Inferior parietal cortex (tissue), 1 donor: ENCODE results near the gene AKNA.
A peak's percentile ranks its signal among the peaks of the same experiment; 100 is the strongest.

ENCODE experiments used
- DNase-seq: peaks from one replicate; pipeline ENCODE4 v3.0.0-alpha.2; 2016; ENCODE audit errors: extremely low spot score

The AKNA gene

DNA sequence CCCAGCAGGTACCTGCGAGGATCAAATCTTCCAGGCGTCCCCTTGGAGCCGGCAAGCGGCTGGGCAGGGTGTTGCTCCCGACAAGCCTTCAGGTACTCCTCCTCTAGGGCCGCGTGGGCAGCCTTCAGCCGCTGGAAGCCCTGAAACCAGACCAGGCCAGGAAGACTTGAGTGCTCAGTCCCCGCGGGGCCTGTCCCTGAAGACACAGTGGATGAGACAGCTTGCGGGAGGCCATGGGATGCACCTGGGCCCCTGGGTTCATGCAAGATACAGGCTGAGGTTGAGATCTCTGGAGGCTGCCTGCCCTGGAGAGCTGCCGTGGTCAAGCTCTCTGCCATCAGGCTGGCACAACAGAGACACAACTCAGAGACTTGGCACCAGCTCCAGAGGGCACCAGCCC, 25.4 kb downstream of the AKNA start:
- DNase-seq = no peak

DNA sequence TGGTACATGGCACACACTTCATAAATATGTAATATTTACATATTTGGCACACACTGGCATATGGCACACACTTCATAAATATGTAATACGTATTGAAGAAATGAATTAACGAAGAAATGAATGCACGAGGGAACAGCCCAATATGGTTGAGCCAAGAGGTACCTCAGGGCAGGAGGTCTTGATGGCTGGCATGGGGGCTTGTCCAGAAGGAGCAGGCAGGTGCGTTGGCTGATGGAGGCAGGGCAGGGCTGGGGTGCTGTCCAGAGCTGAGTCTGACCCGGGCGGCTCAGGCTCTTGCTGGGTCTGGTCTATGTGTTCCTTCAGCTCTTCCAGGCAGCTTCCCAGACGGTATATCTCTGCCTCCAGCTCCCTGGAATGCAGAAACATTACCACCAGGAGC, 26.2 kb downstream of the AKNA start:
- DNase-seq = no peak

DNA sequence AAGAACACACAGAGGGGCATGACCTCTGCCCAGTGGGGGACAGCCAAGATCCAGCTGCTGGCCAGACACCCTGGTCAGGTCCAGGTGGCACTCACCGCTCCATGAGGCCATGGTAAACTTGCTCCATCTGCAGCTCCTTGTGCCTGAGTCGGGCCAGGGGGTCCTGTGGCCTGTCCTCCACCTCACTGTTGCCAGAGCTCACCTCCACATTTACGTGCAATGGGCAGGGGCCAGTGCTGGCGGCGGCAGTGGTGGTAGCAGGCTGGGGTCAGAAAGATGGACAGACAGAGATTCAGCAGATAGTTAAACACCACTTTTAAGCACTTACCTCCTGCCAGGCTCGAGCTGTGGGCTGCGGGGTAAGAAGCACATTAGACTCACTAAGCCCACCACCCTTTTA, 28.0 kb downstream of the AKNA start:
- no peak for DNase-seq

DNA sequence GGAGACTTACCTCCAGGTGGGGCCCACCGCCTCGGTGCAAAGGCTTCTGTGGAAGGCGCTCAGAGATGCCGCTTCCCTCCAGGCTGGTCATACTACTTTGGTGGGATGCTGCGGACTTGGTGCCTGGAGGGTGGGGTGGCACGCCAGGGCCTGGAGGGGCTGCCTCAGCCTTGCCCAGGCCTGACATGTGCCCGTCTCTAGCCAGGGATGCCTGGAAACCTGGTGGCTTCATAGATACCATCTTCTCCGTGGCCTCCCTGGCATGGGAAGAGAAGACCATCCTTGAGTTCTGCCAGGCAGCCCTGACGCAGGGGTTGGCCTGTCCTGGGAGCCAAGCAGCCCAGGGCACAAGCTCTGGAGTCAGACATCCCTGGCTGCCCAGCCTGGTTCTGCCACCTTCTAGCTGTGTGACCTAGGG, 29.9 kb downstream of the AKNA start:
- no peak for DNase-seq

DNA sequence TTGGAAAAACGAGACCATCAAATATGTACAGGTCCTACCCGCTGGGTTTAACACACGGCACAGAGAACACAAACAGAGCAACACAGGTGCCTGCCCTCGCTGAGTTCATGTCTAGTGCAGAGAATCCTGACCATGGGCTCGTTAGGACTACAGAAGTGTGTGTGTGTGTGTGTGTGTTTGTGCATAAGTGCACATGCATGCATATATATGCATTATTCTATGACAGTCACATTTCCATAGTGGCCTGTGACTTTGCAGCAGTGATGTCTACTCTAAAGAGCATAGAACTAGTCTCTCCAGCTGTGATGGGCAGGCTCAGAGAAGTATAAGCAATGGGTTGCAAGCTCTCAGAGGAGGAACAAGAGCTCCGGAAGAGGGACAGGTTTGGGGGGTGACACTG, 30.4 kb downstream of the AKNA start:
- no peak for DNase-seq

DNA sequence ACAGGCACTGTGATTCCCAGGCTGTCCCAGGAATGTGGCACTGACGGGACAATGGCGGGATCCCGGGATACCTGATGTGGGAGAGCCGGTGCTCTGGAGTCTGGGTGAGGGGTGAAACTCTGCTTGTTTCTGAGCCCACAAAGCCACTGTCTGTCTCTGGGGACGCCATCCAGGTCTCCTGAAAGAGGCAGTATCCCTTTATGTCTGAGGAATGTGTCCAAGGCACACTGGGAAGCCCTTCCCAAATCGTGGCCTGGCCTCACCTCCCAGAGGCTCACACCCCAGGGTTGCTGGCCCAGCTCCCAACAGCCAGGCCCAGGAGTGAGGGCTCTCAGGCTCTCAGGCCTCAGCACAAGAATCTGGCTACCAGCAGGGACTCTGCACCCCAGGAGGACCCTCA, 31.0 kb downstream of the AKNA start:
- DNase-seq = no peak

DNA sequence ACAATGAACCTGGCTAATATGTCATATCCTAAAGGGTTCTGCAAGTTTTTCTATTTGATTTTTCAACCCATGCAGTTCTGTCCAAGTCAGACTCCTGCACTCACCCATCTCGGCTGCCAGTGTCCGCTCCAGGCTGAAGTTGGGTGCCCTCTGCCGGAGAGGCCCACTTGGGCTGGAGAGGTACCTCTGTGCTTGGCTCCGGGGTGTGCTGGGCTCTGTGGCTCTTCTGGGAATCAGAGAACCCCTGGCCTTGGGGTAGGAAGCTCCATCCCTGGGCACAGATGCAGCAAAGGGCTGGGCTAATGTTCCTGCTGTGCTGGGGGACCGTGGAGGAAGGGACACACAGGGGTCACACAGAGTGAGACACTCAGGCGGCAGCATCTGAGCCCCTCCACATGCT, 32.0 kb downstream of the AKNA start:
- no peak for DNase-seq

DNA sequence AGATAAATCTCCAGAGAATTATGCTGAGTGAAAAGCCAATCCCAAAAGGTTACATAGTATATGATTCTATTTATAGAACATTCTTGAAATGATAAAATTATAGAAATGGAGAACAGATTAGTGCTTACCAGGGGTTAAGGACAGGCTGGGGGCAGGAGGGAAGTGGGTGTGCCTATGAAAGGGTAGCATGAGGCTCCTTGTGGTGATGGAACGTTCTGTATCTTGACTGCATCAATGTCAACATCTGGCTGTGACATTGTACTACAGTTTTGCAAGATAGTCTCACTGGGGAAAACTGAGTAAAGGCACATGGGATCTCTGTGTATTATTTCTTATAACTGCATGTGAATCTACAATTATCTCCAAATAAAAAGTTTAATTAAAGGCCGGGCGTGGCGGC, 35.9 kb downstream of the AKNA start:
- no peak for DNase-seq

DNA sequence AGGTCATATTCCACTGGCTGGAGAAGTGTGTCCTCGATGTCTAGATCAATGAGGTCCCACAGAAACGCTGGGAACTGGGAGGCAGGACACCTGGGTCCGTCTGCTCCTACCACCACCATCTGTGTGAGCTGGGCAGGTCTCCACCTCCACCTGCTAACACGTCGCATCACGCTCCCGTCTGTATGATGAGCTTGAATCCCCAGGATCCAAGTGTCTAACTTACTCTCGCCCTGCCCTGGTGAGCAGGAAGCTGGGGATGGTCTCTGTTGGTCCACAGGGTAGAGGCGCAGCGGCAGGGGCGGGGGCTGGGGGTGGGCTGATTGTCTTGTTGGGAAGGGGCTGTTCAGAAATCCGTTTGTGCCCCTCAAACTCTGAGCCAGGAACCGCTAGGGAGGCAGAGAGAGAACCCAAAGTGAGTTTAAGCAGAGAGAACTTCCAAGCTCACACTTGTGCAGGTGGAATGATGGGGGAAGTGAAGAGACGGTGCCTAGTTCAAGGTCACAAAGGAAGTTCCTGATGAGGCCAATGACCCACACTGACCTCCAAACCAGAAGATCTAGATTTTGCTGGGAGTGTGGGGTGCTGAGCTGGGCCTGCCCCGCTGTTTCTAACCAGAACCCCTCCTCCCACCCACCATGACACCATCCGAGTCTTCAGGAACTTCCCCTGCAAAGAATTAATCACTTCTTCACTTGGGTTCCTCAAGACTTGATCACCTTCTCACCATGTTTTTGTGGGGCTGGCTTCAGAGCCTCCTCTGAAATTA, 37.0 kb downstream of the AKNA start:
- no peak for DNase-seq

DNA sequence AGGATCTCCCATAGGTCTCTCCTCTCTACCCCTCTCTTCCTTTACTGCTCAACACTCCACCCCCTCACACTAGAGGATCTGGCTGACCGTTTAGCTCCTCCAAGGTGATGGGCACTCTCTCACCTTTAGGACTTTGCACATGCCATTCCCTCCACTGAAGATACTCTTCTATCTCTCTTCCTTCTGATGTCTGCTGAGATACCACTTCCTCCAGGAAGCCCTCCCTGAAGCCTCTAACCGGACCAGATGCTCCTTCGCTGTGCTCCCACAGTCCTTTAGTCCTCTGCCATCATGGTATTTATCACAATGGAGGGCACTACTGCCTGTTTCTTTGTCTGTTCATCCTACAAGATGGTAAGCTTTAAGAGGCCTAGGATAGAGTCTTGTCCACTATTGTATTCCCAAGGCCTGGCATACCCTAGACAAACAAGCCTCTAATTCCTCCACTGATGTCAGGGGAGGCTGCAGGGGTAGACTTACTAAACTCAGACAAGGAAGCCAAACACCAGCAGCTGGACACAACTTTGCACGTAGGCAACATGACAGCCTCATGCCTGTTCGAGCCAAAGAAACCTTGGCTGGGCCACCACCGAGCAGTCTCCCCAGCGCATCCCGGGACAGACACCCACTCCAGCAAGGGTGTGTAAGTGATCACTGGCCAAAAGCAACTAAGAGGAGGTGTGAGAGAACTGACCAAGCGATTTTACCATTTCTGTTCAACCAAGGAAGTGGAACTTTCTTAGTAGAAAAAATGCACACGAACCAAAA, 37.9 kb downstream of the AKNA start:
- DNase-seq = no peak

DNA sequence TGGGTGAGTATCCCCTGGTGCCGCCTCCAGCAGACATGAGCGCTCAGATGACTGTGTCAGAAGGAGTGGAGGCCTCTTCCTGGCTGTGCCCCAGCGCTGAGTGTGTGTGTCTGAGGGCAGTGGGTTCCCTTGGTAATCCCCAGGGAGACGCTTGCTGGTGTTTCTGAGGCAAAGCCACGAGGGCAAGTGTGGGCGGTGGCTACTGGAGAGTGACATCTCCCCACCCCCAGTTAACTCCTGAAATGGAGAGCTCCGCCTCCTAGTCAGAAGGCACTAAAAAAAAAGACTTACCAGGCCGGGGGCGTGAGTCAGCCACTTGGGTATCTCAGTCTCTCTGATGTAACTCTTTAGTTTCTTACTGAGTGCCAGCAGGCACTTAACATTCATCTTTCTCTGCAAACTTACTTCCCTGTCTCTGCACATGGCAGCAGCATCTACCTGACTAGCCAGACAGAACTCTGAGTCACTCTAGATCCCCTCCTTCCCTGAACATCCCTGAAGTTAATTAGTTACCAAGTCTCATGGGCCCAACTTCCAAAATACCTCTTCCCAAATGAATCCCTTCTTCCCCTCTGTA, 38.8 kb downstream of the AKNA start:
- peak; percentile 47 for DNase-seq

DNA sequence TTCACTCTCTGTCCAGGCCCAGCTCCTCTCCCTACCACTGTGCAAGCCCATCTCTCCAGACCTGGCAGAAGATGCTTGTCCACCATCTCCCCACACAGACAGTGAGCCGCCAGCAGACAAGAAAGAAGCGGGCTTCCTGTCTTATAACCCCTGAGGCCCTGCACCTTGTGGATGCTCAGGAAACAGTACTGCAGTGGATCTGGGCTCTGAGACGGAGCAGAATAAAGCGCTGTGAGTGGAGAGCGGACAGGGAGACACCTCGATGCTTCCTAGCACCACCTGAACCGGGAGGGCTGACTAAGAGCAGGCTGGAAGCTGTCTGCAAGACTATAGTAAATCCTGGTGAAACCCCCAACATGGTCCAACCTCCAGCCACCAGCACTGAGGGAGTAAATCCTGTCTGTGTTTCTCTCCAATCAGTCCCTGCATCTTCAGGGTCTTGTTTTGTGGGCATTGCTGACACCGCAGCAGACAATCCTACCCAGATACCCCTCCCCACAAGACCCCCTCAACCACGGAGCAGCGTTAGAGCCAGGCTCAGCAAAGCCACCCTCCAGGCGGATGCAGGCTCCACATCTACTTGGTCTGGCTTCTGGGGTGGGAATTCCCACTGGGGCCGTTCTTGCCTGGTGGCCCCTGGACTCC, 39.4 kb downstream of the AKNA start:
- no peak for DNase-seq

DNA sequence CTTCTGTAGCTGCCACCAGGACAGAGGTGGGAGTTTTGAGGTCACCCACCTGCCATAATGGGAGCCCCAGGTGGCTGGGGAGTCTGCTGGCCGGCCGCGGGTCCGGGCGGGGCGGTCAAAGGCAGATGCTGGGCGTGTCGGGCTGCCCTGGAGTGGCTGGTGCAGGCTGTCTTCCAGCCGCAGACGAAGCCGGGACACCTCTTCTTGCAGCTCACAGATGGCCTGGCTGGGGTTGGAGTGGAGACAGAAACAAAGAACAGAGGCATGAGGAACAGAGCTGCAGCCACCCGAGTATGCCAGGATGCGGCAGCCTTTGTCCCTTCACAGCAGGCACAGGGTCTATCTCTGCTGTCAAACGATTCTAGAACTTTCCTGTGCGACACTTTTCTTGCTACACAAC, 40.1 kb downstream of the AKNA start:
- DNase-seq = peak; percentile 66

DNA sequence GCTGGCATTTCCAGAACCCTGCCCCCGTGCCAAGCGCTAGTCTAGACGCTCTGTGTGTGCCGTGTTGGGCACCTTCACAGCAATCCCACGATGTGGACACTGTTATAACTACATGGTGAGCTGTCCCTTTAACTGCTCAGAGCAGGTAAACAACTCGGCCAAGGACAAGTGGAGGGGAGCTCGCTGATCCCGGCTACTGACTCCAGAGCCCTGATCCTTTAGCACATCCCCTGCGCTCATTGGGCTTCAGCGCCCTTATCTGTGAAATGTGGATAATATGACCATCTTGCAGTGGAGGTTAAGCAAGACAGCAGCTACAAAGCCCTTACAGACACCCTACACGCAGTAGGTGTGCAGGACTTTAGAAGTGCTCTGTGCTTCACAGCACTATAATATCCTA, 41.6 kb downstream of the AKNA start:
- no peak for DNase-seq

DNA sequence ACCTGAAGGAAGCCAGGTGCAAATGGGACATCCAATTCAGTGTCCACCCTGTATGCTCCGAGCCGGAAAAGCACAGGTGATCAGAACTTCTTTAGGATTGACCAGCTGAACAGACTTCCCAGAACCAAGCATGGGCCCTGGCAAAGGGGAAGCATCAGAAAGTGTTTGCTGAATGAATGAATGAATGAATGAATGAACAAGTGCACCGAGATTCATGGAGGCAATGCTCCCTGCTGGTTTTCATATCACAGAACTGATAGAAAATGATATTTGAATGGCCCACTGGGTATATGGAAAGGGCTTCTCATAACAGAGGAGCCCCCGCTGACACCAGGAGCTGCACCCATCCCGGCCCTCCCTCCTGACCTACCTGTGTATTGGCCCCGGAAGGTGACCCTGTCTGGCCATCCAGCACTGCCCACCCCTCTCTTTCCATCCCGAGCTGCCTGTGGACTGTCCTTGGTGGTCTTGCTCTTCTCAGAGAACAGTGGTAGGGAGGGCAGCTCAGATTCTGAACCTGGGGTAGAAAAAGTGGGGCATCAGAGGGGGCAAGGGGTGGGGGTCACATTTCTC, 42.2 kb downstream of the AKNA start:
- DNase-seq = no peak

DNA sequence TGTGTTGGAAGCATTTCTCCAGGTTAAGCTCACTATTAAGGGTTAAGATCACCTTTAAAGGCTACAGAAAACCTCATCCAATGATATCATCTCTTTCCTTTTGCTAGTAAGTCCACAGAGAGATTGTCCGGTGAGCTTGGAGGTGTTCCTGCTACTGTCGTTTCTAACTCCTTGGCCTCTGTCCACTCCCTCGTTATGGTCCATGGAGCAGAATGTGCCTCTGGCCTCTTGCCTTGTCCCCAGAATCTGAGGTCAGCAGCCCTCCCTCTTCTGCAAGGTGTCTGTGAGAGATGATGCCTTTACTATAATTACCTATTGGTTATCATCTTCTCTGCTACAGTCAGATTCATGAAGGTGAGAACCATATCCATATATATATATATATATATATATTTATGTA, 43.1 kb downstream of the AKNA start:
- no peak for DNase-seq

DNA sequence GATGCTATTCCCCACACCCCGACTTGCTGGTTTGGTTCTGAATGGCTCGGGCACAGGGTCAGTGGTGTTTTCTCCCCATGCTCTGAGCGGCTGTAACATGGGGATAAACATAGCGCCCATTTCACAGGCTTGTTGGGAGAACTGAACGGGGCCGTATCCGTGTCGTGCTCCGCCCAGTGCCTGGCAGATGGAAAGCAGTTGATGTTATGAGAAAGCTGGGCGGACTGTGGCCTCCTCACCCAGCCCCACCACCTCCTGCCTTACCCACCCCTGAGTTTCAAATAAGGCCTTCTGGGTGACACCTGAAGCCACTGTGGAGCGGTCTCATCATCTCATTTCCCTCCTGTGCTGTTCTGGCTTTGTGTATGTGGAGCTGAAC, 43.6 kb downstream of the AKNA start:
- DNase-seq = no peak

DNA sequence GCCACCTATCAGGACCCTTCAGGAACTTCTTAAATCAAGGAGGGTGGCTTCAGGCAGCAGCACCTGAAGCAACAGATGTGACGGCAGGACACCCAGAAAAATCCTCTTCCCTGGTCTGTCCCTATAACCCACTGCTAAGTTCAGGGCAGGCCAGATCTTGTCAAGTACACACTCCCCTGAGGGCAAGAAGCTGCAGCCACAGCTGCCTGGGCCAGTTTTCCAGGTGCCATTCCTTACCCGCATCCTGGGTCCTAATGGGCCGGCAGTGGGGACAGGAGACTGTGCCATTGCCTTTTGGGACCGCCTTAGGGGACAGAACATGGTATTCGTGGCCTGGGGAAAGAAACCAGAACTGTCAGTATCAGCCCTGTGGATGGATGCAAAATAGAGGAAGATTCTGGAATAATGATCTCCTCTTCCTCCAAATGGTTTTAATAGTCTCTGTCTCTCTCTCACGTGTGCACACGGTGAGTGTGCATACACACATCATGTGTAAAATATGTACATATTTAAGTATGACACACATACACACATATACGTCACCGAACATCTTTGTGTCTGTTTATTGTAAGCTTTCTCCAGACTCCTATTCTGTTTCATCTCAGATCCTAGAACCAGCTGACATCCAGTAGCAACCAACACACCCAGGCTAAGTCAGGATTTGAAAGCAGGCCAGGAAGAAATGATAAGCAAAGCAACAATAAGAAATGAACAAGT, 44.2 kb downstream of the AKNA start:
- DNase-seq = no peak

DNA sequence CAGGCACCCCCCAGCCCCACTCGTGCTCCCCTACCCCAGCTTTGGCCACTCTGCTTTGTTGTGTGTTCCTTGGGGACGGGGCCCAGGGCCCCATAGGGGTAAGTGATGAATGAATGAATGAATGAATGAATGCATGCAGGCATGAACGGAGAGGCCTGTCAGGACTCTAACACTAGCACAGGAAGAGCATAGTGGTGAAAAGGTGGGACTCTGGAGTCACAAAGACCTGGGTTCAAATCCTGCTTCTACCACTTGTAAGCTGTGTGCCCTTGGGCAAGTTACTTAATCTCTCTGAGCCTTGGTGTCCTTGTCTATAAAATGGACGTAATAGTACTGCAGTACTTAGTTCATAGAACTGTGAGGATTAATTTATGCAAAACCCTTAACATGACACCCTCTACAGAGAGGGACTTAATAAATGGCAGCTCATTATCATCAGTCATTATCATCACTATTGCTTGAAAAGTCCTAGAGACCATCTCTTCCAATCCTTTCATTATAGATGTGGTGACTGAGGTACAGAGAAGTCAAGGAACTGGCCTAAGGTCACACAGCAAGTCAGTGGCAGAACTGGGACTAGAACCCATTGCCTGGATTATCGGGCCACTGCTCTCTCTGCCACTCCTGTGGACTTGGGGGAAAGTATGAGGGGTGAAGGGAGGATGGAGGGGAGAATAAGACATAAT, 44.9 kb downstream of the AKNA start:
- no peak for DNase-seq

DNA sequence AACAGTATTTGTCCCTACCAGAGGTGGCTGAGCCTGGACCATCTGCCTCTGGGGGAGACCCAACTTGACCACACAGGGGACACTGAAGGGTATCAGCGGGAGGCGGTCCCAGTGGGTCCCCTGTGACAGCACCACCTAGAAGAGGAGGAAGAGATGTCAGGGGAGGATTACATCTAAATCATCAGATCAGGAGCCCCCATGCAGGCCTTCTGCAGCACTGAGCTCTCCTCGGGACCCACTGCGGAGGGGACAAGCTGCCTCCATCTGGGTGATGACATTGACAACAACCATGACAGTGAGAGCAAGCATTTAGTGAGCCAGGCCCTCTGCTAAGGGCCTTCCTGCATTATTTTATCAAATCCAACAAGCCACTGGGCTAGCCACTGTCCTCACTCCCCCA, 45.8 kb downstream of the AKNA start:
- no peak for DNase-seq
